Raji (cell line): ENCODE measurements around the gene MCTP1.

Source experiments
- POLR2A ChIP-seq: IDR thresholded peaks from 2 replicates; pipeline ENCODE4 v1.6.1; 2011; ENCODE audit warnings: low read depth, low read length, control low read depth; ENCODE audit not compliant: insufficient read depth

MCTP1 gene

DNA sequence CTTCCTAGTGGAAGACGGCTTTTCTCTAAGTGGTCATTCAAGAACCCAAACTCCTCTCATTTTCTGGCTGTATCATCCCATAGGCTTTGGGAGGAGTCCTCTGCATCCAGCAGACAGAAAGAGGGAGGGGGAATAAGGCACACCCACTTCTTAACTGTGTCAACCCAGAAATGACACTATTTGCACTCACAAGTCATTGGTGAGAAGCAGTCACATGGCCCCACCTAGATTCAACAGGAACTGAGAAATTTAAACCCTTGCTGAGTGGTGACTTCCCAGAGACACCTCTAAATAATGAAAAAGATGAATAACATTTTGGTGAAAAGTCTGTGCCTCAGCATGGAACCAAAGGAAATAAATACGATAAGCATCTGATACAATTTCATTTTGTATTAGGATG, 120.0 kb downstream of the MCTP1 start:
- no peak for TF ChIP-seq POLR2A

DNA sequence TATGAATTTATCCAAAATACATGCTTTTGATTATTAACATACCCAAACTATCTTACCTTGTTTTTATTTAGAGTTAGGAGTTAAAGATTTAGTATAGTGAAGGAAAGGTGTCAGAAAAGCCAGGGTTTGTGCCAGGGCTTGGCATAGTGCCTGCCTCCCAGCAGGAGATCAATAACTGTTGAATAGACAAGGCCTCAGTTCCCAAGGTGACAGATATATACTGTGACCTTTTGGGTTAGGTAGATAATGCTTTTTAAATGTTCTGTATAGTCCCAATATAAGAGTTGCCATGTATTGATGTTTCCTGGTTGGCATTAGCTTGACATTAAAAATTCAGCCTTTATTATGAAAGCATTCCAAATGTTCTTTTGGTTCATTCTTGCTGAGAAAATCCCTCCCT, 121.8 kb downstream of the MCTP1 start:
- no peak for TF ChIP-seq POLR2A

DNA sequence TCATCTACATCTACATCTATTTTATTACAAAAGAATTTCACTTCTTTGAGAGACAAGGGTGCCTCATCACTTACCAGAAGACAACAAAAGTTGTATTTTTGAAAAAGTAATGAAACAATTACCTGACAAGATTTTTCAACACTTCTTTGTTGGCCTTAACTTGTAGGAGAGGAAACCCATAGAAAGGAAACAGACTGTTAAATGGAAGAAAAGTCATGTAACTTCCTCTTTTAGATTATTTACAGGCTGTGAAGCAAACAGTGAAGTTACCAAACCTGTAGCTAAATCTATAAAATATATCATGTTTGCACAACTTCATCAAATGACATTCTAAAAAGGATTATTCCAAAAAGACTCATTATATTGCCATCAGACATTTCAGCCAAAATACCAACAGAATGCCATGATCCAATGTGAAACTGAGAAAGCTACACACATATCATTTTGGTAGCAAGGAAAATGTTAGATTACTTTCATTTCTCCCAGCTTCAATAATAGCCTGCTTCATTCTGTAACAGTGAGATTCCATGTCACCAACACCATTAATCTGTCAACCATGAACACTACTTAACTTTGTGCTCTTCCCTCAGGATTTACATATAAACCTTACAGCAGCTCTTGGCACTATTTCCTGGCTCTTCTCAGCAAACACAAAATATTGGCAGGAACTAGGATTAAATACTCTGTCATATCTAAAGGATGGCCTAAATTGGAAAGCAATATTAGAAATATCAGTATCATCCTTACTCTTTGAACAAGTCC, 122.5 kb downstream of the MCTP1 start:
- no peak for TF ChIP-seq POLR2A

GRCh38 chr5:95159603-95160002, 125.3 kb downstream of the MCTP1 start:
- no peak for TF ChIP-seq POLR2A

DNA sequence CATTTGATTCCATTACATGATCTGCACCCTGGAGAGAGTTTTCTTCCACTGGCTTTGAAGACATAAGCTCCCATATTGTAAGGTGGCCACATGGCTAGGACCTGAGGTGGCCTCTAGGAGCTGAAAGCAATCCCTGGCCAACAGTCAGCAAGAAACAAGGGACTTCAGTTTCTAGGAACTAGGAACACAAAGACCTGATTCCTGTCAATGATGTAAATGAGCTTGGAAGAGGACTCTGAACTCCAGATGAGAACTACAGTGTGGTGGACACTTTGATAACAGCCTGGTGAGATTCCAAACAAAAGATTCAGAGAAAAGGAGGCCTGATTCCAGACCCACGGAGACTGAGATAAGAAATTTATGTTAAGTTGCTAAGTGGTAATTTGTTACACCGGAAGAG, 129.0 kb downstream of the MCTP1 start:
- TF ChIP-seq POLR2A, result no peak

- TF ChIP-seq POLR2A, result no peak
Measured at GRCh38 chr5:95153511-95153910, 131.4 kb downstream of the MCTP1 start.

DNA sequence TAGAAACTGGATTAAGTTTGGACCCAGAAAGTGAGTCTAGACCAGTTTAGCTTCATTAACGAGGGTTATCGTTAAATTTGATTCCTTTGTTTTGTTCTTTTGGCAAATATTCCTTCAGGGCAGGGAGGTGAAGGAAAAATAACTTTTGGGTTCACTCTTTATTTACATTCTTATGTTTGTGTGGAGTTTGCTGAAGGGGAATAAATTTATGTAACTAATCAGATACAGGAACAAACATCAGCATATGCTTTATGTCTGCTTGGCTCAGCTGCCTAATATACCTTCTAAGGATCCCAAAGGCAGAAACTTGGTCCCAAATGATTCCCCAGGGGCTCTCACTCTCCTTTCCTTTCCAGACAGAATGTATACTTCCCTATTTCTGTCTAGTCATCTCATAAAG, 132.4 kb downstream of the MCTP1 start:
- no peak for TF ChIP-seq POLR2A

DNA sequence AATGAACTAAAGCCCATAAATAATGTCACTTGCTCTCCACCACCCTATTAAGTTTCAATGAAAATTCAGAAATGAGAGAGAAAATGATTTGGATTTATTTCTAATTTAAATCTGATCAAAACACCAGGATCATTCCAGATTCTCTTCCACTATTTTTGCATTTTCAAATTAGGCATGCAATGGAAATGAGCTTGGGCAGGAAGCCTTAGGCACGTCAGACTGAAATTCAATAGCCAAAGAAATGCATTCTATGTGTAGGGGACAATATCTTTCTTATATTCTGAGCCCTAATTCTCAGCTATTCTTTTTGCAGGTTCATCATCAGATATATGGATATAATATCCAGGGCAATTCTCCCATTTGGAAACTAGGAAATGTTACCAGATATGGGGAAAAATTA, 132.8 kb downstream of the MCTP1 start:
- no peak for TF ChIP-seq POLR2A

DNA sequence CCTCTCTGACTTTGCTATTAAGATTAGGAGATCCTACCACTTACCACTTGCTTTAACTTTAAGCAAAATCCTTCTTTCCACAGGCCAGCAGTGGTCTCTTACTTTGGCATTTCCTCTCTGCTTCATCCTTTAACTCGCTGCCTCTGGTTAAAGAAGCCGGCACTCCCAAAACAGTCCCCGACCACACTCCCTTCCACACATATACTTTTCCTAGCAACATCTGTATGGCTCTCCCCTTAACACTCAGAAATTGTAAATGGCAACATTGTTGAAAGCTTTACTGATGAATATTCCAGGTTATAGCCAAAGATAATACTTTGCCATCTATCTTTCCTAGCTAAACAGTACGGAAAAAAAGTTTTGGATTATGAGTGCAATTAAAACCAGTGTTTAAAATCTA, 133.2 kb downstream of the MCTP1 start:
- no peak for TF ChIP-seq POLR2A

DNA sequence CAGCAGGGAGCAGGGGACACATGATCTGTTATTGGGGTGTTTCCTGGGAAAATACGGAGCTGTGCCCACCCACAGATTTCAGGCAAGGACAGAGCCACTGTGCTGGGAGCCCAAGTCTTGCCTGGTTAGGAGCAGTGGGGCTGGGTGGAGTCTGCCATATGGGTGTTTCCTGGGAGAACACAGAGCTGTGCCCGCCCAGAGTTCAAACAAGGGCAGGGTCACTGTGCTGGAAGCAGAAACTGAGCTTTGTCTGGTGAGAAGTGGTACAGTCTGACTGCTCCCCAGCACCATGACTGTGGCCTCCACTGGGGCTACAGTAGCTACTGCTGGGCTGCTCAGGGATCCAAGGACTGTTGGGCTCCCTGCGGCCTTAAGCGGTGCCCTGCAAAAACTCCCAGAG, 135.5 kb downstream of the MCTP1 start:
- TF ChIP-seq POLR2A, result no peak

DNA sequence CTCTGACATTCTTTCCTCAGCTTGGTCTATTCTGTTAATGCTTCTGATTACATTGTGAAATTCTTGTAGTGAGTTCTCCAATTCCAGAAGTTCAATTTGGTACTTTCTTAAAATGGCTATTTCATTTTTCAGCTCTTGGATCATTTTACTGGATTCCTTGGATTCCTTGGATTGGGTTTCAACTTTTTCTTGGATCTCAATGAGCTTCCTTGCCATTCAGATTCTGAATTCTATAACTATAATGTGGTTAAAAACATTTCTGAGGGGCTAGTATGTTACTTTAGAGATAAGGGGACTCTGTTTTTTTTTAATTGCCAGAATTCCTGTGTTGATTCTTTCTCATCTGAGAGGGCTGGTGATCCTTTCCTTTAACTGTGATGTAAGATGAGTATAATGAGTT, 136.4 kb downstream of the MCTP1 start:
- TF ChIP-seq POLR2A, result no peak

DNA sequence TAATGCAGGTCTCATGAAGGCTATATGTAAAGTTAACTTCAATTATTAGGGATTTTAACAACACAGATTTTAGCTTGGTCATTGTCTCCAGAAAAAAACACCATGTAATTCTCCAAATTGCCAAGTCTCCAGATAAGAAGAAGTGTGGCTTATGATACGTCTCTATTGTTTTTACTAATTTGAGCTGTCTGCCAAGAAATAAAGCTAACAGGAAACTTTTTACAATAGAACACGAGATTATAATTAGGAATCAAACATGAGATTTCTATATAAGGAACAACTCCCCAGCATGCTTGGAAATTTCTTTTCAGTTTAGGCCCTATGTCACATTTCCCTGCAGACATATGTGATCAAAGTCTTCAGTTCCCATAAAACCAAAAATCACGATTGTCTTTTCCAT, 142.7 kb downstream of the MCTP1 start:
- TF ChIP-seq POLR2A, result no peak

- no peak for TF ChIP-seq POLR2A
Measured at GRCh38 chr5:95141141-95141540, 143.8 kb downstream of the MCTP1 start.

DNA sequence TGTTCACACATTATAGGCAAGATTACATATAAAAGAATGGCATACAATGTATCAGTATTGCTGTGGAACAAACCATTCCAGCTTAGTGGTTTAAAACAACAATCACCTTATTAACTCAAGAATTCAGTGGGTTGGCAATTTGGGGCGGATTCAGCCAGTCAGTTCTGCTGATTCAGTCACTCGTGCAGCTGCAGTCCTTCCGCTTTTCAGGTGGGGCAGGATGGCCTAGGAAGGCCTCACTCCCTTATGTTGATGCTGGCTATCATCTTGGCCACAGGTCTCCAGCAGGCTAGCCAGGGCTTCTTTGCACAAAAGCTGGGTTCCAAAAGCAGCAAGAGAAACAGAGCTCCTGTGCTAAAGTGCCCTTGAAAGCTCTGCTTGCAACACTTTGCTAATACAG, 150.6 kb downstream of the MCTP1 start:
- TF ChIP-seq POLR2A, result no peak

GRCh38 chr5:95132096-95132495, 152.8 kb downstream of the MCTP1 start:
- TF ChIP-seq POLR2A, result no peak

DNA sequence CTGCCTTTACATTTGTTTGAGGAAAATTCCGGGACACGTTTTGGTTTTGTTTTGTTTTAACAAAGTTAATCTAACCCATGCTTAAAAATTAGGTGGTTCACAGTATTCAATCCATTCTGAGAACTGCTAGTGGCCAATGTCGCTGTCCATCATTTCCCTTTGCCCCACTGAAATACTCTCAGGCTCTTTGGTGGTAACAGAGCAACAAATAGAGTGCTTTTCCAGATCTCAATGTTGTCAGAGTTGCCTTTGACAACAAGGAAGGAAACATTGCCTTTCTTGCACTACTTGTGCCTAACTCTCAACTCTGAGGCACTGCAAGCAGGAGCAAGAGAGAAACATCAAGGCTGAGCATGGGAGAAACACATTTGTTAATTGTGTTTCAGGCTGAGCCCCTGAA, 154.0 kb downstream of the MCTP1 start:
- TF ChIP-seq POLR2A, result no peak

- no peak for TF ChIP-seq POLR2A
Measured at GRCh38 chr5:95124731-95125130, 160.2 kb downstream of the MCTP1 start.
